T47D (cell line): ENCODE data around the gene FAM229B.

Experiments used
- DNase-seq, 2 experiments: peaks; one replicate each; pipeline versions ENCODE4 v3.0.0 to v3.0.0-alpha.2; 2011 to 2012; ENCODE audit warnings: low read depth in 1 of 2, low spot score in 1 of 2
- JUND ChIP-seq: IDR thresholded peaks from 2 replicates; pipeline ENCODE4 v1.6.1; 2012; ENCODE audit warnings: low read depth
- in situ Hi-C: cut with HindIII; loops from 2 replicates; pipeline ENCODE4 v1.10.0; 2016; ENCODE audit warnings: low sequenced_read_pairs, low pct_unique_long_range_greater_than_20kb

FAM229B gene

DNA sequence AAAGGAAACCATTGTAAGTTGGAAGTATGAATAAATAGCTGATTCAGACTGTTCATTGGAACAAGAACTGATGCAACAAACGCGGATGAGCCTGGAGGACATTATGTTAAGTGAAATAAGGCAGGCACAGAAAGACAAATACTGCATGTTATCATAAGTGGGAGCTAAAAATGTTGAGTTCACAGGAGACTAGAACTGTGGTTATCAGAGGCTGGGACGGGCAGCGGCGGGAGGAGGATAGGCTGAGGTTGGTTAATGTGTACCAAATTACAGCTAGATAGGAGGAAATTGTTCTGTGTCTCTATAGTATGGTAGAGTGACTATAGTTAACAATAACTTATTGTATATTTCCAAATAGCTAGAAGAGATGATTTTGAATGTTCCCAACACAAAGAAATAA, 40.8 kb downstream of the FAM229B start:
- in situ Hi-C loops, result no loop called here
- DNase-seq, result no peak
- TF ChIP-seq JUND, result no peak

- in situ Hi-C loops, result no loop called here
- TF ChIP-seq JUND, result no peak
- no peak for DNase-seq
Measured at GRCh38 chr6:112130878-112131277, 43.5 kb downstream of the FAM229B start.

DNA sequence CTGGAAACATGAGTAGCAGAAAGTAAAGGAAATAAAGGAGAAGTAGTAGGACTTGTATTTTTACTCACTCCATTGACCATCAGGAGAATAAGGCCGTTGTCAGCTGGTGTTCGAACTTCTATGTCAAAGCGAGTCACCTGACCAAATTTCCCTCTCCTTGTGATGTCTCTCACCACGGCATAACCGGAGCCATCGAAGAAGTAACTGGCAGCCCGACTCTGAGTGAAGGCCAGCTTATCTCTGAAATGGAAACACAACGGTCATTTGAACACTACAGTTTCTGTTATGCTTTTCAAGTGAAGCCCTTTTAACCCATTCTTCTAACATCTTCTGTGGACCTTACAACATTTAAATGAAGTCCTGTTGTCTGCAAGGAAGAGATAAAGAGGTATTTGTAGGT, 51.7 kb downstream of the FAM229B start:
- in situ Hi-C loops, result no loop called here
- no peak for TF ChIP-seq JUND
- no peak for DNase-seq

- no peak for TF ChIP-seq JUND
- no peak for DNase-seq
- in situ Hi-C loops, result no loop called here
Measured at GRCh38 chr6:112141707-112142106, 54.3 kb downstream of the FAM229B start.

DNA sequence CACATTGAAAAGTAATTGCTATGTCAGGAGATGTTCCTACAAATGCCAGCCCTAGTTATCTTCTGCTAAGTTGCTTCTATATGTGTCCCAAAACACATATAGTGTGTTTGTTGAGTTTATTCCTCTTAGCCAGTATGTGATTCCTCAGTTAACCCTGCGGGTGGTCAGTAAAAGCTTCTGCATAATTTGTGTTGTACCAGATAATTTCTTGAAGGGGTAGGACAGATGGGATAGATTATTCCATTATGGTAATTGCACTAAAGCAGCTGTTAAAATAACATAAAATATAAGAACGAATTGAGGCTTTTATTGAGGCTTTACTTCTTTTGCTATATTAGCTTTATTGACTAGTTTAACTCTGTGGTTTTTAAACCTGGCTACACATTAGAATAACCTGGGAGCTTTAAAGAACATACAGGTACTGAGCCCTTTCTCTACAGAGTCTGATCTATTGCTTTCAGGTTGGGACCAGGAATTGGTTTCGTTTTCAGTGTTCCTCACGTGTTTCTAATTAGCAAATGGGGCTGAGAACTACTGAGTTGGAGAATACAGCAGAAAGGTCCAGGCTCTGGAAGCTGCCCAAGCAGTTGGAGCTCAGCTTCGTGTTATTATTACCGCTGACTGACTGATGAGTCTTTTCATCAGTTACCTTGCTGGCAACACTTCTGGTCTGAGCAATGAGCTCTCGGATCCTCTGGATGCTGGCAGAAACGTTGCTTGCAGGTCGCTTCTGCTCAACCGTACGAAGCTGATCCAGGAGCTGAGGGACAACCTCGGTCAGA, 56.9 kb downstream of the FAM229B start:
- TF ChIP-seq JUND, result no peak
- peak; percentile 7 to 57 for DNase-seq
- in situ Hi-C loops, result no loop called here

DNA sequence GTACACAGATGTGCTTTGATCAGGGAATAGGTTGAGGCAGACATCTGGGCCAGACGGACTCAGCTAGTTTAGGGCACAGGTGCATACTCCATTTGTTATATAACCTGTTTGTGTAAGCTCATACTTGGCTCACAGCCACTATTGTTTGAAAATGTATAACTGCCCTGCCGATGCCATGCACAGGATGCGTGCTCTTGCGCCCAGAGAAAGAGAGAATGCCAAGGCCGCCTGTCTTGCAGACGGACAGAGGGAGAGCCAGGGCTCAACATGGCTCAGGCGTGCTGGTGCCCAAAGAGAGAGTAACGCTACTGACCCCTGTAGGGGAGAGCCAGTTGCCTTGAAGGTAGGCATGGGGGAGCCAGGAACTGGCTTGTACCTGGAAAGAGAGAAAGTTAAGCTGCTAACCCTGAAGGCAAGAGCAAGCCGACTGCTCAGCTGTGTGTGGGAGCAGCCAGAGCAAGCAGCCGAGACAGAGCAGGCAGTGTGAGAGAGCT, 57.7 kb downstream of the FAM229B start:
- no peak for TF ChIP-seq JUND
- in situ Hi-C loops, result no loop called here
- DNase-seq, result peak in 1 of 2 experiments; percentile 57

DNA sequence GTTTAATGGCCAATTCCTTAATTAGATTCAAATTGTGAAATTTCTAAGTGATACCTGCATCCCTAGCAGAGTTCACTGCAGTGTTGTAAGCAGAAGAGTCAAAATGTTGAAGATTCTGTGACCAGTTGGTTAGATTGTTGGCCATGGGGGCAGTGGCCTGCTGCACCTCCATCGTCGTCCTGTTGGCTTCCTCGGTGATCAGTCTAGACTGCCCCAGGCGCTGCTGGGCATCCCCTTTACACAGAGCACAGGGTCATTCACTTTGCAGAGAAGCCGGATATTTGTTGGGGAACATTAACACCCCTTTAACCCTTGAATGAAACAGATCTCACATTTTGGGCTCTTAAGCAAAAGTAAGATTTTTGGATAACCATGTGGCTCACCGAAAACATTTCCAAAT, 60.7 kb downstream of the FAM229B start:
- in situ Hi-C loops, result no loop called here
- no peak for TF ChIP-seq JUND
- no peak for DNase-seq

DNA sequence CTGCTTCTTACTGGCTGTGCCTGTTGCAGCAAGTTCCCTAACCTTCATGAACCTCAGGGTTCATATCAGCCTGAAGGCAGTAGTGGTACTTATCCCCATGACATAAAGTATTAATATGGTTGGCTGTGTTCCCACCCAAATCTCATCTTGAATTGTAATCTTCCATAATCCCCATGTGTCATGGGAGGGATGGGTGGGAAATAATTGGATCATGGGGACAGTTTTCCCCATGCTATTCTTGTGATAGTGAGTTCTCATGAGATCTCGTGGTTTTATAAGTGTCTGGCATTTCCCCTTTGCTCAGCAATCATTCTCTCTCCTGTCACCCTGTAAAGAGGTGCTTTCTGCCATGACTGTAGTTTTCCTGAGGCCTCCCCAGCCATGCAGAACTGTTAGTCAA, 61.8 kb downstream of the FAM229B start:
- in situ Hi-C loops, result no loop called here
- TF ChIP-seq JUND, result no peak
- DNase-seq, result no peak

- in situ Hi-C loops, result no loop called here
- TF ChIP-seq JUND, result no peak
- DNase-seq, result no peak
Measured at GRCh38 chr6:112149719-112150263, 62.4 kb downstream of the FAM229B start.

DNA sequence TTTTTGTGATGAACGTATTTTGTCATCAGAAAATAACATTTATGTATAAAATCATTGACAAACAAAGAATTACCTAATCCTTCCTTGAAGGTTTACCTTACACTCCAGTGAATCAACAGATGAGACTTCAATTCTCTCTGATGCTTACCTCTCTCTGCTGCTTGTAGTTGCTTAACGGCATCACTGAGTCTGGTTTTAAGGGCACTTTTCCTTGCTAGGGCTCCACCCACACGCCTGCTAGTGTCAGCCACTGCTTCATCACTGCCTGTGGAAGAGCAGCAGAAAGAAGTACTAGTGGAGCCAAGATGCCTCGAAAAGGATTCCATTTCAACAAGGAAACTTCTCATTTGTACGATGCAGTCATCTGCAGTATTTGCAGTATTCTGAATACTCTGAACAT, 63.0 kb downstream of the FAM229B start:
- in situ Hi-C loops, result no loop called here
- no peak for DNase-seq
- TF ChIP-seq JUND, result no peak
